DND-41 (cell line): ENCODE measurements around the gene TRMU.

Source experiments
- ATAC-seq: fragments of 200-7000 bp; cut with Tn5 transposase; 3 replicates; pipeline ENCODE4 v1.9.1; 2021; ENCODE audit warnings: low read depth; ENCODE audit not compliant: insufficient read depth
- DNase-seq: peaks from one replicate; pipeline ENCODE4 v3.0.0-alpha.2; 2020
- H2AFZ ChIP-seq: 2 replicates; pipeline ENCODE4 v1.6.0; 2012; ENCODE audit warnings: low read depth, low read length
- H3K27ac ChIP-seq: 2 replicates; pipeline ENCODE4 v1.5.1; 2012; ENCODE audit warnings: low read length, inconsistent platforms
- H3K27me3 ChIP-seq: fragments of 200-600 bp; sonication (generic); 2 replicates; pipeline ENCODE4 v1.6.0; 2012; ENCODE audit warnings: low read length, mild to moderate bottlenecking, inconsistent platforms; ENCODE audit not compliant: insufficient read depth, poor library complexity
- H3K36me3 ChIP-seq: 2 replicates; pipeline ENCODE4 v1.5.1; 2012; ENCODE audit warnings: low read length, inconsistent platforms; ENCODE audit not compliant: insufficient read depth
- H3K4me1 ChIP-seq: 2 replicates; pipeline ENCODE4 v1.5.1; 2012; ENCODE audit warnings: mild to moderate bottlenecking, low read length; ENCODE audit not compliant: insufficient read depth
- H3K4me2 ChIP-seq: 2 replicates; pipeline ENCODE4 v1.6.0; 2012; ENCODE audit warnings: mild to moderate bottlenecking, moderate library complexity, low read length, inconsistent platforms; ENCODE audit not compliant: insufficient read depth
- H3K4me3 ChIP-seq, 2 experiments: fragments of 200-600 bp in 1 of 2; shearing (Covaris generic) in 1 of 2; 2 replicates each; pipeline ENCODE4 v1.5.1; 2012 to 2016; ENCODE audit warnings: inconsistent platforms in 2 of 2, low read length in 2 of 2, mild to moderate bottlenecking in 2 of 2, low read depth in 1 of 2, moderate library complexity in 1 of 2
- H3K79me2 ChIP-seq: 2 replicates; pipeline ENCODE4 v1.6.0; 2012; ENCODE audit warnings: low read length, inconsistent platforms; ENCODE audit not compliant: insufficient read depth
- H3K9ac ChIP-seq: 2 replicates; pipeline ENCODE4 v1.6.0; 2012; ENCODE audit warnings: low read depth, mild to moderate bottlenecking, inconsistent platforms, low read length, moderate library complexity
- H3K9me3 ChIP-seq: 2 replicates; pipeline ENCODE4 v1.5.1; 2012; ENCODE audit warnings: low read length, moderate library complexity, mild to moderate bottlenecking, inconsistent platforms; ENCODE audit not compliant: insufficient read depth, severe bottlenecking
- H4K20me1 ChIP-seq: 2 replicates; pipeline ENCODE4 v1.6.0; 2012; ENCODE audit warnings: low read length; ENCODE audit not compliant: insufficient read depth
- CTCF ChIP-seq: IDR thresholded peaks from 2 replicates; pipeline ENCODE4 v1.5.1; 2012; ENCODE audit warnings: borderline replicate concordance, low read length, moderate library complexity, mild to moderate bottlenecking; ENCODE audit not compliant: poor library complexity, severe bottlenecking; ENCODE audit errors: extremely low read depth
- EZH2 ChIP-seq: IDR thresholded peaks from 3 replicates; pipeline ENCODE4 v1.6.1; 2012; ENCODE audit warnings: borderline replicate concordance, low read depth, mild to moderate bottlenecking, moderate library complexity, low read length, inconsistent platforms; ENCODE audit not compliant: severe bottlenecking

TRMU gene

GRCh38 chr22:46364341-46365165, 29.0 kb downstream of the TRMU start:
- no peak overlapping the region for H3K4me2 ChIP-seq

GRCh38 chr22:46365166-46365624, 29.7 kb downstream of the TRMU start:
- ATAC-seq = no peak
- TF ChIP-seq EZH2 (no peak), CTCF (no peak)
- H4K20me1 ChIP-seq = peaks cover 9% of the 10 kb centered on the region; the same call in 1 of the 2 replicates

More at GRCh38 chr22:46364341-46365165, 29.0 kb downstream of the TRMU start:
- no peaks in the 10 kb centered on the region for H3K36me3 ChIP-seq
- DNase-seq (no peak), ATAC-seq (no peak)
- H4K20me1 ChIP-seq = peaks cover 9% of the 10 kb centered on the region
- no peak overlapping the region for H2AFZ ChIP-seq
- H3K27ac ChIP-seq = no peak overlapping the region
- H3K9ac ChIP-seq = no peak overlapping the region
- no peaks in the 10 kb centered on the region for H3K27me3 ChIP-seq
- no peaks in the 10 kb centered on the region for H3K9me3 ChIP-seq
- H3K79me2 ChIP-seq = no peaks in the 10 kb centered on the region
- no peaks in the 10 kb centered on the region for H3K4me1 ChIP-seq
- TF ChIP-seq CTCF = no peak
- no peak for TF ChIP-seq EZH2
- H3K4me3 ChIP-seq = no peak overlapping the region

GRCh38 chr22:46366327-46366731, 30.8 kb downstream of the TRMU start:
- no peaks in the 10 kb centered on the region for H3K27me3 ChIP-seq
- H3K4me3 ChIP-seq = no peak overlapping the region
- H3K27ac ChIP-seq = no peak overlapping the region
- H2AFZ ChIP-seq = no peak overlapping the region
- no peak overlapping the region for H3K4me2 ChIP-seq
- no peaks in the 10 kb centered on the region for H3K4me1 ChIP-seq
- no peaks in the 10 kb centered on the region for H3K9me3 ChIP-seq
- peaks cover 9% of the 10 kb centered on the region; the same call in 1 of the 2 replicates for H4K20me1 ChIP-seq
- no peaks in the 10 kb centered on the region for H3K79me2 ChIP-seq
- no peak overlapping the region for H3K9ac ChIP-seq
- DNase-seq = no peak
- no peaks in the 10 kb centered on the region for H3K36me3 ChIP-seq
- 0 out of 3 replicates have a peak, but pooled peaks have one; percentile 7 for ATAC-seq
- TF ChIP-seq CTCF (no peak), EZH2 (no peak)

More at GRCh38 chr22:46365166-46365624, 29.7 kb downstream of the TRMU start:
- Histone ChIP-seq H3K9me3 (no peaks in the 10 kb centered on the region), H3K4me2 (no peak overlapping the region), H3K36me3 (no peaks in the 10 kb centered on the region), H3K79me2 (no peaks in the 10 kb centered on the region), H3K4me3 (no peak overlapping the region), H3K9ac (no peak overlapping the region), H2AFZ (no peak overlapping the region), H3K27ac (no peak overlapping the region), H3K4me1 (no peaks in the 10 kb centered on the region), H3K27me3 (no peaks in the 10 kb centered on the region)
- no peak for DNase-seq
